SK-N-SH treated with all-trans-retinoic acid at 6 μM for 48 hours (cell line): ENCODE data around the gene UST.

ENCODE experiments used
- POU6F1 ChIP-seq: fragments of 250-450 bp; sonication (Bioruptor Pico); IDR thresholded peaks from 2 replicates; pipeline ENCODE4 v1.8.0; 2021; ENCODE audit warnings: low read depth, mild to moderate bottlenecking, moderate library complexity, borderline replicate concordance
- SNAI2 ChIP-seq: fragments of 250-450 bp; sonication (Bioruptor Pico); IDR thresholded peaks from 2 replicates; pipeline ENCODE4 v1.5.0; 2020; ENCODE audit warnings: mild to moderate bottlenecking, moderate library complexity
- TSHZ2 ChIP-seq: fragments of 250-450 bp; sonication (Bioruptor Pico); IDR thresholded peaks from 2 replicates; pipeline ENCODE4 v1.5.0; 2020; ENCODE audit warnings: mild to moderate bottlenecking, moderate library complexity
- ZFP30 ChIP-seq: fragments of 450-650 bp; formaldehyde crosslinking; IDR thresholded peaks from 2 replicates; pipeline ENCODE4 v1.5.0; 2022; ENCODE audit warnings: mild to moderate bottlenecking, moderate library complexity

- no peak for TF ChIP-seq ZFP30
- no peak for TF ChIP-seq POU6F1
- no peak for TF ChIP-seq SNAI2
- TF ChIP-seq TSHZ2 (CRISPR knock-in tag) = no peak
Observed at GRCh38 chr6:148749674-148750073, 2.8 kb downstream of the UST start.
